ENCODE measurements around the gene CSMD2. TPM values are rescaled to one million over a fixed set of nuclear protein-coding genes. Genes with fewer than 3 reads are reported as not detected.
"Not testable (repeated sequence)": the region's sequence is repeated elsewhere in the genome, so short reads cannot be mapped to it uniquely, and the experiment has no call there.

The CSMD2 gene
- total RNA-seq, 1 donor from 2014 or later, result 1.8 TPM

DNA sequence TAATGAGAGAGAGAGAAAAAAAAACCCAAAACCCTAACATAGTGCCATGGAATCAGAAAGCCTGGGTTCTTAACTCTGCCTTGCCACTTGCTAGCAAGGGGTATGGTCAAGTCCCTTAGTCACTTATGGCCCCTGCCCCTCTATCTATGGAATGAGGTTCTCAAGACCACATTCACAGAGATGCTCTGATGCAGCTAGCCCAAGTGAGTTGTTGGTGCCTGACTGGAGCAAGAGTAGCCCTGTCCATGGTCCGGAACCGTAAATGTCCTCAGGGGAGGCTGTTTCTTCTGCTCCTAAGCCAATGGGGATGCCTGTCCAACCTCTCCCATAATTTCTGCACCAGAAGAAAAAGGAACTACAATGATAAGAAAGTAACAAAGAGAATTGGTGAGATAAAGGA lies 56.8 kb downstream of the CSMD2 start:
- H3K9me3 Mint-ChIP-seq, result no peaks in the 10 kb centered on the region
- peaks cover 12% of the 10 kb centered on the region for H3K27me3 Mint-ChIP-seq

DNA sequence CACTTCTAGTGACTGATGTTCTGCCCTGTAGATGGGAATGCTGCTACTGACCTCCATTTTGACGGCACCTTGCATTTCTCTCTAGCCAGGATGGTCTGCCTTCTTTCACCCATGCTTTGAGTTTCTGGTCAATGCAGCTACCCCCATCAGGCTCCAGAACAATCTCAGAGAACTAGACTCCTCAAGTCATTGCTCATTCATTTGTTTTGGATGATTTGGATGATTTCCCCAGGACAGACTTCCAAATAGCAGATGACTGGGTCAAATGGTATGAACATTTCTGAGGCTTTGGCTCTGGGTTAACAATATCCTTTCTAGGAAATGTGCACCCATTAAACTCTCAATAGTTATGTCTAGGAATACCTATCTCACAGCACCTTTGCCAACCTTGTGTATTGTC lies 63.9 kb downstream of the CSMD2 start:
- Mint-ChIP-seq H3K27ac (no peak overlapping the region), H3K9me3 (no peaks in the 10 kb centered on the region), H3K4me1 (ENCODE audit: unreplicated experiment) (no peaks in the 10 kb centered on the region), H3K36me3 (no peaks in the 10 kb centered on the region), H3K4me3 (no peak overlapping the region), H3K27me3 (peaks cover 22% of the 10 kb centered on the region)
- TF ChIP-seq, protein P1, sequence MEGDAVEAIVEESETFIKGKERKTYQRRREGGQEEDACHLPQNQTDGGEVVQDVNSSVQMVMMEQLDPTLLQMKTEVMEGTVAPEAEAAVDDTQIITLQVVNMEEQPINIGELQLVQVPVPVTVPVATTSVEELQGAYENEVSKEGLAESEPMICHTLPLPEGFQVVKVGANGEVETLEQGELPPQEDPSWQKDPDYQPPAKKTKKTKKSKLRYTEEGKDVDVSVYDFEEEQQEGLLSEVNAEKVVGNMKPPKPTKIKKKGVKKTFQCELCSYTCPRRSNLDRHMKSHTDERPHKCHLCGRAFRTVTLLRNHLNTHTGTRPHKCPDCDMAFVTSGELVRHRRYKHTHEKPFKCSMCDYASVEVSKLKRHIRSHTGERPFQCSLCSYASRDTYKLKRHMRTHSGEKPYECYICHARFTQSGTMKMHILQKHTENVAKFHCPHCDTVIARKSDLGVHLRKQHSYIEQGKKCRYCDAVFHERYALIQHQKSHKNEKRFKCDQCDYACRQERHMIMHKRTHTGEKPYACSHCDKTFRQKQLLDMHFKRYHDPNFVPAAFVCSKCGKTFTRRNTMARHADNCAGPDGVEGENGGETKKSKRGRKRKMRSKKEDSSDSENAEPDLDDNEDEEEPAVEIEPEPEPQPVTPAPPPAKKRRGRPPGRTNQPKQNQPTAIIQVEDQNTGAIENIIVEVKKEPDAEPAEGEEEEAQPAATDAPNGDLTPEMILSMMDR (conservative IDR thresholded peaks at IDR 0.05), result no peak
- no peak for DNase-seq (ENCODE audit: extremely low spot score, unreplicated experiment)

More for the DNA sequence above, 56.8 kb downstream of the CSMD2 start:
- Mint-ChIP-seq H3K36me3 (no peaks in the 10 kb centered on the region), H3K4me3 (no peak overlapping the region), H3K27ac (no peak overlapping the region), H3K4me1 (ENCODE audit: unreplicated experiment) (no peaks in the 10 kb centered on the region)
- no peak for DNase-seq (ENCODE audit: extremely low spot score, unreplicated experiment)
- TF ChIP-seq, protein P1 (conservative IDR thresholded peaks at IDR 0.05), result no peak

DNA sequence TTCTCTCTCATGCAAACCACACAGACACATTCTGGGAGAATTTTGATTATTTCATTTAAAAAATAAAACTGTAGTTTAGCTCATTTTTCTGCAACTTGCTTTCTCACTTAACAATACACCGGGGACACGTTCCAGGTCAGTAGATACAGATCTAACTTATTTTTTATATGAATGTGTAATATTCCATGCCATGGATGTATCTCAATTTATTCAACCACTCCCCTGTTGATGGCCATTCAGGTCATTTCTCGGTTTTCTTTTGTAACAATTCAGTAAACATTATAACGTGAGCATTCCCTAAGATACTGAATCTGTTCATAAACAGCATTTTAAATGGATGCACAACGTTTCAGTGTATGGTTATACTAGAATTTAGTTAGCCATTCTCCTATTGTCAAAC lies 64.7 kb downstream of the CSMD2 start:
- TF ChIP-seq, protein P1 (conservative IDR thresholded peaks at IDR 0.05), result no peak
- no peak for DNase-seq (ENCODE audit: extremely low spot score, unreplicated experiment)
- Mint-ChIP-seq H3K4me1 (ENCODE audit: unreplicated experiment) (no peaks in the 10 kb centered on the region), H3K36me3 (no peaks in the 10 kb centered on the region), H3K4me3 (no peak overlapping the region), H3K27ac (no peak overlapping the region), H3K9me3 (no peaks in the 10 kb centered on the region), H3K27me3 (peaks cover 18% of the 10 kb centered on the region)

DNA sequence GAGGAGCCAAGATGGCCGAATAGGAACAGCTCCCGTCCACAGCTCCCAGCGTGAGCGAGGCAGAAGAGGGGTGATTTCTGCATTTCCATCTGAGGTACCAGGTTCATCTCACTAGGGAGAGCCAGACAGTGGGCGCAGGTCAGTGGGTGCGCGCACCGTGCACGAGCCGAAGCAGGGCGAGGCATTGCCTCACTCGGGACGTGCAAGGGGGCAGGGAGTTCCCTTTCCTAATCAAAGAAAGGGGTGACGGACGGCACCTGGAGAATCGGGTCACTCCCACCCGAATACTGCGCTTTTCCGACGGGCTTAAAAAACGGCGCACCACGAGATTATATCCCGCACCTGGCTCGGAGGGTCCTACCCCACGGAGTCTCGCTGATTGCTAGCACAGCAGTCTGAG lies 72.6 kb downstream of the CSMD2 start:
- H3K4me3 Mint-ChIP-seq; H3K4me1 Mint-ChIP-seq (ENCODE audit: unreplicated experiment); DNase-seq (ENCODE audit: extremely low spot score, unreplicated experiment); H3K27ac Mint-ChIP-seq; H3K9me3 Mint-ChIP-seq; H3K27me3 Mint-ChIP-seq; H3K36me3 Mint-ChIP-seq: not testable (repeated sequence)

DNA sequence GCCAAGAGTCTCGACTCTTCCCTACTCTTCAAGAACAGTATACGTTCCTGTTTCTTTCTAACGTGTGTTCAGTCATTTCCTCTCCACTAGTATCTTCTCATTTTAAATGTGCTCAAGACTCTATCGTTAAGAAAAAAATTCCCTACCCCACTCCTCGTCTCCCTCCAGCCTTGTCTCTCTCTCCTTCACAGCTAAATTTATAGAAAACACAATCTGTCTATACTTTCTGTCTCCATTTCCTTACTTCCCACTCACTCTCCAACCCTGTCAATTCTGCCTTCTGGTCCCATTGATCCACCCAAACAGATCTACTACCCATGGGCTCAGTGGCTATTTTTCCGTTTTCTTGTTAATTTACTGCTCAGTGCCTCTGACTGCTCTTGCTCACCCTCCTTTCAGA lies 75.3 kb downstream of the CSMD2 start:
- DNase-seq (ENCODE audit: extremely low spot score, unreplicated experiment), result no peak
- TF ChIP-seq, protein P1 (conservative IDR thresholded peaks at IDR 0.05), result no peak
- no peaks in the 10 kb centered on the region for H3K4me1 Mint-ChIP-seq (ENCODE audit: unreplicated experiment)
- no peak overlapping the region for H3K4me3 Mint-ChIP-seq
- H3K27me3 Mint-ChIP-seq, result peaks cover 3% of the 10 kb centered on the region
- H3K27ac Mint-ChIP-seq, result no peak overlapping the region
- no peaks in the 10 kb centered on the region for H3K9me3 Mint-ChIP-seq
- H3K36me3 Mint-ChIP-seq, result no peaks in the 10 kb centered on the region

DNA sequence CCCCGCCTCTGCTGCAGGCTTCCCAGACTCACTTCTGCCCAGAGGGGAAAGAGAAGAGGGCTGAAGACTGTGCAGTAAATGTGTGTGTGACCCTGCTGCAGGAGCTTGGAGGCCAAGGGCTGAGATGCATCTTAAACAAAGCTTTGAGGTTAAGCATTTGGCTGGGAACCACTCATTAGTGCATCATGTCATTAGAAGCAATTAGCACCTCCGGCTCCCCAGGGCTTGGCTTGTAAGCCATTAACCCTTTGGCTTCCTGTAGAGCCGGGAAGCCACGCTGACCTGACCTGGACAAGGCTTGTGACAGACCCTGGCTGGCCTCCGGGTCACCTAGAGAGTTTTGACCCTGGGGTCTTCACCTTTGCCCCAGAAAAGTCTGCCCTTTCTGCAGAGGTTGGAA lies 77.0 kb downstream of the CSMD2 start:
- Mint-ChIP-seq H3K27me3 (peaks cover 3% of the 10 kb centered on the region), H3K4me3 (no peak overlapping the region), H3K36me3 (no peaks in the 10 kb centered on the region), H3K9me3 (no peaks in the 10 kb centered on the region), H3K4me1 (ENCODE audit: unreplicated experiment) (no peaks in the 10 kb centered on the region), H3K27ac (no peak overlapping the region)
- TF ChIP-seq, protein P1 (conservative IDR thresholded peaks at IDR 0.05), result no peak
- no peak for DNase-seq (ENCODE audit: extremely low spot score, unreplicated experiment)

Measured in type B pancreatic cell (in vitro differentiated cells).